Stimulated activated CD8-positive, alpha-beta memory T cell treated with anti-CD3 and anti-CD28 coated beads, Interleukin-7, amount 100 ng/mL, for 24 hours (primary cell): ENCODE results near the gene GPN2.

Source experiments
- DNase-seq: peaks from one replicate; pipeline ENCODE4 v3.0.0-alpha.2; 2020; ENCODE audit warnings: low read depth

Gene GPN2

DNA sequence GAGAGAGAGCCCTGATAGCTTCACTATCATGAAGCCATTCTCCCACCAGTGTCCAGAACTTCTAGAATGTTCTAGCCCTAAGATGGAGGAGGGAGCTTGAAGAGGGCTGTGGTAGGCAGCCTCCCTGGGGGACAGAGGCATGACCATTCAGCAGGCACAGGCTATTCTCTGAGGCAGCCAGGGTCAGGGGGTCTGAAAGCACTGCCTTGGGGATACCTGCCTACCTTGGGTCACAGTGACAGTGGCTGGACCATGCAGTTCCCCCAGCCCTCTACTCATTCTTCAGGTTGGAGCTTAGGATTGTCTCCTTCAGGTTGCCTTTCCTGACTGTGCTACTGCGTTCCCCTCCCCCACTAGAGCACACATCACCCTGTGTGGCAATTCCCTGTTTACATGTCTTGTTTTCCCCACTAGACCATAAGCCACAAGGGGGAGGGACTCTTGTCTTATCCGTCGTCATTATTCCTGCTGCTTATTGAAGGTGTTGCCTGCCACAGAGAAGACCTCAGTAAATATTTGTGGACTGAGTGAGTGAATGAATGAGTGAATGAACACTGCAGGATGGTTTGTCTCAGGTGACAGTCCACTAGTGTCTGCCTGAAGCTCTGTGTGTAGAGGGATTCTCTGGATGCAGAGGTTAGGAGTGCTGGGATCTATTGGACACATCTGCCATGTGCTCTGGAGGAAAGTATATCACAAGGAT, 58.4 kb downstream of the GPN2 start:
- DNase-seq, result no peak

DNA sequence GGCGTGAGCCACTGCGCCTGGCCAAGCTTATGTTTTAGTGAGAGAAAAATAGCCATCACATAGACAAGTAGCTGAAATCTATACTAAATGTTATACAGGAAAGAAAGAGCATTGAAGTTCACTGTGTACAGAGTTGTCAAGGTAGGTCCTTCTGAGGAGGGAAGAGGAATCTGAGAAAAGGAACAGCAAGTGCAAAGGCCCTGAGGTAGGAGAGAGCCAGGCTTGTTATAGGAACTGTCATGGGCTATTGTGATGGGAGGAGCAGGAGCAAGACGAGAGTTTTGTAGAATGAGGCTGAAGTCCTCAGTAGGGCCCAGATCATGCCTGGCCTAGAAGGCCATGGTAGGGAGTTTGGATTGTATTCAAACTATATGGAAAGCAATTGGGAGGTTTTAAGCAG, 59.0 kb downstream of the GPN2 start:
- DNase-seq, result no peak

GRCh38 chr1:26829184-26829911, 60.7 kb downstream of the GPN2 start:
- DNase-seq, result no peak

- DNase-seq, result no peak
Observed at GRCh38 chr1:26828411-26828991, 61.6 kb downstream of the GPN2 start.

GRCh38 chr1:26827663-26828062, 62.4 kb downstream of the GPN2 start:
- no peak for DNase-seq

- DNase-seq, result no peak
Observed at GRCh38 chr1:26827106-26827604, 62.9 kb downstream of the GPN2 start.

GRCh38 chr1:26826261-26827105, 63.6 kb downstream of the GPN2 start, which contains the start of gene ZDHHC18:
ZDHHC18 (plus strand) TSS chr1:26826688; CDS start chr1:26826805, 117 bp downstream.
- DNase-seq, result peak; percentile 30
